BJ (cell line): Measurements from ENCODE around the gene OR52L1. TPM values are rescaled to one million over a fixed set of nuclear protein-coding genes. Genes with fewer than 3 reads are reported as not detected.

Source experiments
- CTCF ChIA-PET: fragments of 350-600 bp; formaldehyde crosslinking; extraction: SDS; loops from one replicate; lab custom pipeline; 2021; ENCODE audit warnings: antibody characterized with exemption, inconsistent platforms; lab: Yijun Ruan, JAX
- POLR2A ChIA-PET: fragments of 300-600 bp; sonication (Branson Sonifier 250); formaldehyde crosslinking; extraction: SDS; loops from one replicate; lab custom pipeline; 2021; ENCODE audit warnings: antibody characterized with exemption; lab: Charles Lee
- DNase-seq: peaks from one replicate; pipeline ENCODE4 v3.0.0-alpha.2; 2011; ENCODE audit warnings: low read depth
- H3K27me3 ChIP-seq: 2 replicates; pipeline ENCODE4 v1.6.0; 2011; ENCODE audit warnings: low read length; ENCODE audit not compliant: control insufficient read depth, insufficient read depth
- H3K36me3 ChIP-seq: 2 replicates; pipeline ENCODE4 v1.5.1; 2011; ENCODE audit warnings: low read length; ENCODE audit not compliant: control insufficient read depth, insufficient read depth
- H3K4me3 ChIP-seq: 2 replicates; pipeline ENCODE4 v1.5.1; 2011; ENCODE audit warnings: low read depth, mild to moderate bottlenecking, control low read depth, low read length
- polyA plus RNA-seq: library from polyadenylated mRNA; depleted of rRNA; stranded (reverse); fragments of >200 nt; gene quantifications from 2 replicates; pipeline ENCODE4 v1.2.3, GENCODE V29; 2011
- TF ChIP-seq, protein P1 (sequence below): IDR thresholded peaks from 2 replicates; pipeline ENCODE4 v1.5.1; 2011; ENCODE audit warnings: low read depth, mild to moderate bottlenecking, control low read depth, inconsistent platforms, low read length, moderate library complexity; ENCODE audit not compliant: insufficient read depth

The OR52L1 gene
- polyA plus RNA-seq, 1 experiment, result not detected

DNA sequence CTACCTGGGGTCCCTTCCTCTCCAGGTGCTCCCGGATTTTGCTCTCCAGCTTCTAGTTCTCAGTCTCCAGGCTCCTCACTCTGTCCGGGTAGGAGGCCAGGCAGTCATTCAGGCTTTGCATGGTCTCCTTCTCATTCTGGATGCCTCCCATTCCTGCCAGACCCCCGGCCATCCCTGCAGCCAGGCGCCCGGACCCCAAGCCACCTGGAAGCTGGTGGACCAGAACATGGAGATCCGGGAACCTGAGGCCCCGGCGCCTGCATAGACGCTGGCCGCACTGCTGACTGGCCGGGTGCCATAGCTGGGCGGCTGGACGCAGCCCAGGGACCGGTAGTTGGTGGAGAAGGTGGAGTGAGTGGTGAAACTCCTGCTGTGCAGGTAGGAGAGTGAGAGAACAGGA is 8.0 kb upstream of the OR52L1 start:
- TF ChIP-seq, protein P1, sequence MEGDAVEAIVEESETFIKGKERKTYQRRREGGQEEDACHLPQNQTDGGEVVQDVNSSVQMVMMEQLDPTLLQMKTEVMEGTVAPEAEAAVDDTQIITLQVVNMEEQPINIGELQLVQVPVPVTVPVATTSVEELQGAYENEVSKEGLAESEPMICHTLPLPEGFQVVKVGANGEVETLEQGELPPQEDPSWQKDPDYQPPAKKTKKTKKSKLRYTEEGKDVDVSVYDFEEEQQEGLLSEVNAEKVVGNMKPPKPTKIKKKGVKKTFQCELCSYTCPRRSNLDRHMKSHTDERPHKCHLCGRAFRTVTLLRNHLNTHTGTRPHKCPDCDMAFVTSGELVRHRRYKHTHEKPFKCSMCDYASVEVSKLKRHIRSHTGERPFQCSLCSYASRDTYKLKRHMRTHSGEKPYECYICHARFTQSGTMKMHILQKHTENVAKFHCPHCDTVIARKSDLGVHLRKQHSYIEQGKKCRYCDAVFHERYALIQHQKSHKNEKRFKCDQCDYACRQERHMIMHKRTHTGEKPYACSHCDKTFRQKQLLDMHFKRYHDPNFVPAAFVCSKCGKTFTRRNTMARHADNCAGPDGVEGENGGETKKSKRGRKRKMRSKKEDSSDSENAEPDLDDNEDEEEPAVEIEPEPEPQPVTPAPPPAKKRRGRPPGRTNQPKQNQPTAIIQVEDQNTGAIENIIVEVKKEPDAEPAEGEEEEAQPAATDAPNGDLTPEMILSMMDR, result no peak
- ChIA-PET POLR2A (no interaction called here), CTCF (no interaction called here)
- Histone ChIP-seq H3K4me3 (no peak overlapping the region), H3K36me3 (no peaks in the 10 kb centered on the region), H3K27me3 (no peaks in the 10 kb centered on the region)
- no peak for DNase-seq

GRCh38 chr11:5992604-5993251 is 5.9 kb upstream of the OR52L1 start:
- ChIA-PET CTCF (interaction anchor here (0.7 to 3.1 kb wide), 5 partner anchors 8 to 370 kb away, joined by 3 to 16 read pairs (median 3); no protein-coding TSS in a partner anchor), POLR2A (no interaction called here)
- DNase-seq, result no peak
- Histone ChIP-seq H3K4me3 (no peak overlapping the region), H3K36me3 (no peaks in the 10 kb centered on the region), H3K27me3 (no peaks in the 10 kb centered on the region)
- TF ChIP-seq, protein P1, result peak; percentile 54

GRCh38 chr11:5992150-5992549 is 5.4 kb upstream of the OR52L1 start:
- no peaks in the 10 kb centered on the region for H3K36me3 ChIP-seq
- no peaks in the 10 kb centered on the region for H3K27me3 ChIP-seq
- CTCF ChIA-PET, result interaction anchor here (0.7 to 3.1 kb wide), 6 partner anchors 8 to 371 kb away, joined by 3 to 16 read pairs (median 3); no protein-coding TSS in a partner anchor
- no peak overlapping the region for H3K4me3 ChIP-seq
- no peak for DNase-seq
- POLR2A ChIA-PET, result no interaction called here
- TF ChIP-seq, protein P1, result no peak

DNA sequence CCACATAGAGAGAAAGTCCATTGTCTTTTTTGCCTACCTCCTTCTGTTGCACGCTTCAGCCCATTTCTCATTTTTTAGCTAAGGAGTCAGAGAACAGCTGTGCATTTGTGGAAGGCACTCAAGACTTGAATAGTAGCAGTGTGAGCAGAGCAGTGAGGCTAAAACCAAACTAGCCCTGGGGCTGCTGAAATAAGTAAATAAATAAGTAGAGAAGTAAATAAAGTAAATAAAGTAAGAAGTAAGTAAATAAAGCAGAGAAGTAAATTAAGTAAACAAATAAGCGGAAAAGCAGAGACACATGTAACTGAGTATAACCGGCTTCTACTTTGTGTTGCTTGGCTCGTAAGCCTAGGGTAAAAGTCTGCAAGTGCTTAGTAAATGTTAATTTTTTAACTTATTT is 2.4 kb upstream of the OR52L1 start:
- POLR2A ChIA-PET, result no interaction called here
- CTCF ChIA-PET, result no interaction called here
- no peak for DNase-seq
- Histone ChIP-seq H3K36me3 (no peaks in the 10 kb centered on the region), H3K27me3 (no peaks in the 10 kb centered on the region), H3K4me3 (no peak overlapping the region)
- TF ChIP-seq, protein P1, result no peak

- Histone ChIP-seq H3K36me3 (no peaks in the 10 kb centered on the region), H3K4me3 (no peak overlapping the region), H3K27me3 (no peaks in the 10 kb centered on the region)
- POLR2A ChIA-PET, result no interaction called here
- TF ChIP-seq, protein P1, result no peak
- DNase-seq, result no peak
- CTCF ChIA-PET, result no interaction called here
Measured at GRCh38 chr11:5983443-5983842, 3.3 kb downstream of the OR52L1 start.
